Tibial nerve (tissue), 3 donors: ENCODE data around the gene NREP.

Experiments used
- CTCF ChIP-seq, 5 experiments: fragments of 200-600 bp in 3 of 5; fragments of 450-650 bp in 2 of 5; sonication (generic) in 3 of 5; IDR thresholded peaks; one replicate each; pipeline ENCODE4 v1.5.1; 2016 to 2019; ENCODE audit warnings: antibody characterized with exemption in 5 of 5, mild to moderate bottlenecking in 3 of 5, moderate library complexity in 2 of 5
- POLR2A ChIP-seq, 2 donors: fragments of 450-650 bp; IDR thresholded peaks; one replicate each; pipeline ENCODE4 v1.6.1; 2017; ENCODE audit warnings: antibody characterized with exemption in 2 of 2, mild to moderate bottlenecking in 2 of 2, moderate library complexity in 2 of 2

- TF ChIP-seq POLR2A (IDR thresholded peaks at IDR 0.05), result no peak
- no peak for TF ChIP-seq CTCF (IDR thresholded peaks at IDR 0.05)
Observed at GRCh38 chr5:111704452-111705085, 52.4 kb downstream of the NREP start.
